ENCODE measurements around the gene STRN3.

The STRN3 gene

DNA sequence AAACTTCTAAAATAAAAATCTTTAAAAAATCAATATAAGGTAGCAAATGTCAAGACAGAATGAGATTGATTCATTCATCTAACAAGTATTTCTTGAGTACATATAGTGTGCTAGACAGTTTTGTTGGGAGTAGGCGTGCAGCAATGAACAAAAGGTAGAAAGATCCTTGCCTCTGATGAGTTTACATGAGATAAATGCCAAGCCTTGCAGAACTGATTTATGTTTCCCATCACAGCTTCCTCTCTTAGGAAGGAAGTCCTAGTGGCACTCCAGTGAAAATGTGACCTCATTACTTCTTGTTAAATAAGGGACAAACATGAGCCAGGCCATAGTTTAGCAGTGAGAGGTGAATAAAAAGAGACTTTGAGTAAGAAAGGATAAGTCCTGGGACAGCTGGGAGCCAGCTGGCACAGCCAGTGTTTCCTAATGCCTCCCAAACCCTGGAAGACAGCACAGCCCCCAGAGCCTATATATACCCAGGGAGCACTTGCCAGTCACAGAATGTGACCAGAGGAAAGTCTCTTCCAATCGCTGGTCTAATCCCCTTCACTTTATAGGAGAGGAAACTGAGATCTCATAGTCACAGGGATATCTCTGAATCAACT, 156.5 kb downstream of the STRN3 start:
- DNase-seq: no peak

- DNase-seq: no peak
These were observed 157.4 kb downstream of the STRN3 start for GRCh38 chr14:30868736-30869135.

- no peak for DNase-seq
These were observed 161.2 kb downstream of the STRN3 start for GRCh38 chr14:30864934-30865333.

GRCh38 chr14:30861200-30861599, 165.0 kb downstream of the STRN3 start:
- no peak for DNase-seq

GRCh38 chr14:30855345-30856037, 170.7 kb downstream of the STRN3 start:
- no peak for DNase-seq

GRCh38 chr14:30854492-30854891, 171.7 kb downstream of the STRN3 start:
- no peak for DNase-seq

GRCh38 chr14:30853946-30854345, 172.2 kb downstream of the STRN3 start:
- no peak for DNase-seq

- no peak for DNase-seq
These were observed 176.2 kb downstream of the STRN3 start for GRCh38 chr14:30849983-30850382.

- DNase-seq: no peak
These were observed 176.8 kb downstream of the STRN3 start for GRCh38 chr14:30849354-30849753.

DNA sequence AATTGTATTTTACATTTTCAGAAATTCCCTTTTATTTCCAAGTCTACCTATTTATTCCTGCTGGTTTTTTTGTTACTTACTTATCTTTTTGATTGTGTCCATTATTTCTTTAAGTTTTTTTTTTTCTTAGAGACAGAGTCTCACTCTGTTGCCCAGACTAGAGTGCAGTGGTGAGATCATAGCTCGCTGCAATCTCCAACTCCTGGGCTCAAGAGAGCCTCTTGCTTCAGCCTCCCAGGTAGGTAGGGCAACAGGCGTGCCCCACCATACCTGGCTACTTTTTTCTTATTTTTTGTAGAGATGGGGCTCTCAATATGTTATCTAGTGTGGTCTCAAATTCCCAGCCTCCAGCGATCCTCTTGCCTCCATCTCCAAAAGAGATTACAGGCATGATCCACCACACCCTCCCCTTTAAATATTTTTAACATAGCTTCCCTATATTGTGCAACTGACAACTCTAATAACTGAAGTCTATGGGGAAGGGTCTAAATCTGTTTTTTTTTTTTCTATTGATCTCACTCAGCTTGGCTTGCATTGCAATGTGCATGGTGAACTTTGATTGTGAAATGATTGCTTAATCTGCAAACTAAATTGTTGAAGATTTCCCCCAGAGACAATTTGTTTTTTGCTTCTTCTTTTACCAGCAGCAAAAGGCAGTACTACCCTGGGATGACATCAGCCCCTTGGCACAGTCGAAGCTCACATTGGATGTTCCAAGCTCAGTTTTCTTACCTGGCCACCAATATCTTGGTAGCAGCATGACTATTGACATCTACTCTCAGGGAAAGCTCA, 177.5 kb downstream of the STRN3 start:
- DNase-seq: no peak

Data from activated CD8-positive, alpha-beta memory T cell treated with anti-CD3 and anti-CD28 coated beads for 24 hours (primary cell).